GM12878 (cell line): ENCODE results near the gene FOXP1. TPM values are rescaled to one million over a fixed set of nuclear protein-coding genes. Genes with fewer than 3 reads are reported as not detected.

Source experiments
- ASH2L ChIP-seq: fragments of 300-600, 200-600 bp; sonication (generic); IDR thresholded peaks from 2 replicates; pipeline ENCODE4 v1.6.1; 2017; ENCODE audit warnings: low read depth, mild to moderate bottlenecking, borderline replicate concordance
- BMI1 ChIP-seq: fragments of 450-650 bp; IDR thresholded peaks from 2 replicates; pipeline ENCODE4 v1.6.1; 2016; ENCODE audit warnings: mild to moderate bottlenecking, moderate library complexity, borderline replicate concordance
- CHD1 ChIP-seq: IDR thresholded peaks from 2 replicates; pipeline ENCODE4 v1.6.1; 2012; ENCODE audit warnings: low read depth, low read length, improper control_type of control experiment
- EP300 ChIP-seq, 2 experiments: fragments of 150-350 bp in 1 of 2; IDR thresholded peaks; 2 replicates each; pipeline ENCODE4 v1.6.1; 2011 to 2012; ENCODE audit warnings: low read depth in 2 of 2, low read length in 2 of 2, borderline replicate concordance in 1 of 2, improper control_type of control experiment in 1 of 2, inconsistent platforms in 1 of 2; ENCODE audit not compliant: control insufficient read depth in 1 of 2
- IKZF1 ChIP-seq: fragments of 450-650 bp; conservative IDR thresholded peaks from 2 replicates; pipeline ENCODE4 v1.6.1; 2017; ENCODE audit warnings: antibody characterized with exemption, mild to moderate bottlenecking
- IKZF2 ChIP-seq, 2 experiments: fragments of 450-650 bp; IDR thresholded peaks; 2 replicates each; pipeline ENCODE4 v1.6.1; 2017; ENCODE audit warnings: mild to moderate bottlenecking in 2 of 2, moderate library complexity in 2 of 2
- JUND ChIP-seq: IDR thresholded peaks from 2 replicates; pipeline ENCODE4 v1.6.1; 2012; ENCODE audit warnings: low read depth, mild to moderate bottlenecking, low read length, improper control_type of control experiment, moderate library complexity
- KAT2A ChIP-seq: conservative IDR thresholded peaks from 2 replicates; pipeline ENCODE4 v1.6.1; 2011; ENCODE audit warnings: low read depth, low read length; ENCODE audit not compliant: control insufficient read depth
- MEF2A ChIP-seq: IDR thresholded peaks from 2 replicates; pipeline ENCODE4 v1.6.1; 2011; ENCODE audit warnings: low read depth, mild to moderate bottlenecking, low read length, moderate library complexity; ENCODE audit not compliant: insufficient read depth
- MTA2 ChIP-seq: fragments of 450-650 bp; IDR thresholded peaks from 2 replicates; pipeline ENCODE4 v1.6.1; 2016; ENCODE audit warnings: low read depth, mild to moderate bottlenecking, moderate library complexity
- NFIC ChIP-seq: IDR thresholded peaks from 2 replicates; pipeline ENCODE4 v1.6.1; 2012; ENCODE audit warnings: low read depth, mild to moderate bottlenecking, inconsistent platforms, low read length, moderate library complexity
- POLR2AphosphoS5 ChIP-seq: IDR thresholded peaks from 2 replicates; pipeline ENCODE4 v1.6.1; 2011; ENCODE audit warnings: mild to moderate bottlenecking, low read length, inconsistent platforms
- RCOR1 ChIP-seq: conservative IDR thresholded peaks from 2 replicates; pipeline ENCODE4 v1.6.1; 2012; ENCODE audit warnings: low read depth, low read length, improper control_type of control experiment
- RUNX3 ChIP-seq: IDR thresholded peaks from 2 replicates; pipeline ENCODE4 v1.6.1; 2012; ENCODE audit warnings: low read length, inconsistent platforms
- SMARCA5 ChIP-seq: fragments of 450-650 bp; IDR thresholded peaks from 2 replicates; pipeline ENCODE4 v1.6.1; 2017; ENCODE audit warnings: mild to moderate bottlenecking
- STAT1 ChIP-seq: fragments of 450-650 bp; conservative IDR thresholded peaks from 2 replicates; pipeline ENCODE4 v1.6.1; 2014; ENCODE audit warnings: antibody characterized with exemption, mild to moderate bottlenecking
- TBL1XR1 ChIP-seq: IDR thresholded peaks from 2 replicates; pipeline ENCODE4 v1.6.1; 2012; ENCODE audit warnings: low read depth, low read length, improper control_type of control experiment
- ZNF217 ChIP-seq: fragments of 450-650 bp; IDR thresholded peaks from 2 replicates; pipeline ENCODE4 v1.6.1; 2017; ENCODE audit warnings: antibody characterized with exemption, mild to moderate bottlenecking
- polyA plus RNA-seq, 11 experiments: library from polyadenylated mRNA; depleted of rRNA in 4 of 11; unstranded in 6 of 11; stranded (reverse) in 5 of 11; fragments of >200 nt; fragmentation: Nextera tagmentation in 4 of 11; fragmentation: Illumina TruSeq in 1 of 11; extraction: Ambion mirVana in 4 of 11; extraction: Trizol in 1 of 11; gene quantifications; 1 replicate in 1 of 11; 2 replicates in 10 of 11; pipeline versions ENCODE4 v1.2.1 to v1.2.3, GENCODE V29; 2011 to 2016; ENCODE audit warnings: inconsistent platforms in 2 of 11, missing spikeins in 2 of 11, low read depth in 1 of 11
- total RNA-seq, 4 experiments: library from RNA; depleted of rRNA in 3 of 4; stranded (reverse); fragments of >200 nt in 3 of 4; fragmentation: Illumina TruSeq in 1 of 4; extraction: Trizol in 1 of 4; gene quantifications; 2 replicates each; pipeline versions ENCODE4 v1.2.1 to v1.2.3, GENCODE V29; 2013 to 2021
- TF ChIP-seq, protein P1 (sequence below): IDR thresholded peaks from 2 replicates; pipeline ENCODE4 v1.6.1; 2012; ENCODE audit warnings: low read depth, low read length, improper control_type of control experiment
- TF ChIP-seq, protein P2 (sequence below): fragments of 450-650 bp; IDR thresholded peaks from 2 replicates; pipeline ENCODE4 v1.6.1; 2017; ENCODE audit warnings: low read depth, mild to moderate bottlenecking, moderate library complexity
- TF ChIP-seq, protein P3 (sequence below): fragments of 450-650 bp; IDR thresholded peaks from 2 replicates; pipeline ENCODE4 v1.6.1; 2017; ENCODE audit warnings: mild to moderate bottlenecking, low read depth, inconsistent platforms; ENCODE audit not compliant: poor library complexity, severe bottlenecking
- TF ChIP-seq, protein P4 (sequence below), 3 experiments: IDR thresholded peaks in 2 of 3; conservative IDR thresholded peaks in 1 of 3; 2 replicates each; pipeline ENCODE4 v1.5.1; 2011; ENCODE audit warnings: low read depth in 3 of 3, low read length in 3 of 3, mild to moderate bottlenecking in 3 of 3, control low read depth in 2 of 3, moderate library complexity in 2 of 3, inconsistent platforms in 1 of 3, mixed read lengths in 1 of 3; ENCODE audit not compliant: control insufficient read depth in 2 of 3, insufficient read depth in 1 of 3; ENCODE audit errors: extremely low read depth in 1 of 3

Gene FOXP1
- total and polyA plus RNA-seq, 10 of the 15 experiments (the other 5 are each of a cell fraction or from before 2014, with no cell fraction given) = 0.05 to 1.6 (median 0.20) TPM; not detected in 1

DNA sequence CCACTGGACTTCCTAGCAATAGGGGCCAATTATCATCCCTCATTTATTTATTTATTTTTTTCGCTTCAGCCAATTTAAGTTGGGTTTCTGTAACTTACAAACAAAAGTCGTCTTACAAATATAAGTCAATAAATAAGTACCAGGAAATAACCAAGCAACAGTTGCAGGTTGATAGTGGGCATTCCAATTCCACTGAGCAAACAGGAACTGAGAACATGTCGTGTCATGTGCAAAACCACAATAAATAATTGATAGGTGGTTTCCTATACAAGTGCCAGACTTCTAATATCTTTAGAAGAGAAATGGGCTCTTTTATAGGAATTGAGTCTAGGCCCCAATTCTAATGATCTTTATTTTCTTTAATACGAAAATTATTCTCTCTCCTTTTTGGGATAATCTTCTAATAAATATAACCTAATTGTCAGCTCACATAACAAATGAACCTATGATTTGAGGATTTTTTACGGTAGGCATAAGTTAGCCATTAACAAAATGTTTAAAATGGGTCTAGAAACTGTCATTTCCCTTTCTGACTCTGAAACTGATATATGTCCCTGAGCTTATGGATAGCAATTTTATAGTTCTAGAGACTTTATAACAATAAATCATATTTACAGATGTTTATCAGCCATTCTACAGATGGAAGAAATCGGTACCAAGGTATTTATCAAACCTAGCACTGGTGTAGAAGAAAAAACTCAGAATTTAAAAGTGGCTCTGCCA, 571.8 kb downstream of the FOXP1 start (continued):
- peak; percentile 84 for TF ChIP-seq RUNX3
- no peak for TF ChIP-seq JUND
- TF ChIP-seq POLR2AphosphoS5 = no peak
- TF ChIP-seq CHD1 = no peak
- no peak for TF ChIP-seq MEF2A
- TF ChIP-seq STAT1 = no peak
- peak; percentile 55 to 83; a peak in 2 of 4 replicates for TF ChIP-seq EP300 (IDR thresholded peaks at IDR 0.05; ENCODE audit: borderline replicate concordance in 1 of 2, control insufficient read depth in 1 of 2, low read depth in 2 of 2, low read length in 2 of 2)
- TF ChIP-seq, protein P1, sequence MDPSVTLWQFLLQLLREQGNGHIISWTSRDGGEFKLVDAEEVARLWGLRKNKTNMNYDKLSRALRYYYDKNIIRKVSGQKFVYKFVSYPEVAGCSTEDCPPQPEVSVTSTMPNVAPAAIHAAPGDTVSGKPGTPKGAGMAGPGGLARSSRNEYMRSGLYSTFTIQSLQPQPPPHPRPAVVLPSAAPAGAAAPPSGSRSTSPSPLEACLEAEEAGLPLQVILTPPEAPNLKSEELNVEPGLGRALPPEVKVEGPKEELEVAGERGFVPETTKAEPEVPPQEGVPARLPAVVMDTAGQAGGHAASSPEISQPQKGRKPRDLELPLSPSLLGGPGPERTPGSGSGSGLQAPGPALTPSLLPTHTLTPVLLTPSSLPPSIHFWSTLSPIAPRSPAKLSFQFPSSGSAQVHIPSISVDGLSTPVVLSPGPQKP = no peak
- no peak for TF ChIP-seq ASH2L
- TF ChIP-seq MTA2 = peak; percentile 74
- no peak for TF ChIP-seq TBL1XR1
- TF ChIP-seq KAT2A = no peak
- 0 out of 2 replicates have a peak, but pooled peaks have one; percentile 32 for TF ChIP-seq ZNF217
- TF ChIP-seq SMARCA5 = no peak
- 0 out of 2 replicates have a peak, but pooled peaks have one; percentile 20 for TF ChIP-seq NFIC
- TF ChIP-seq, protein P2, sequence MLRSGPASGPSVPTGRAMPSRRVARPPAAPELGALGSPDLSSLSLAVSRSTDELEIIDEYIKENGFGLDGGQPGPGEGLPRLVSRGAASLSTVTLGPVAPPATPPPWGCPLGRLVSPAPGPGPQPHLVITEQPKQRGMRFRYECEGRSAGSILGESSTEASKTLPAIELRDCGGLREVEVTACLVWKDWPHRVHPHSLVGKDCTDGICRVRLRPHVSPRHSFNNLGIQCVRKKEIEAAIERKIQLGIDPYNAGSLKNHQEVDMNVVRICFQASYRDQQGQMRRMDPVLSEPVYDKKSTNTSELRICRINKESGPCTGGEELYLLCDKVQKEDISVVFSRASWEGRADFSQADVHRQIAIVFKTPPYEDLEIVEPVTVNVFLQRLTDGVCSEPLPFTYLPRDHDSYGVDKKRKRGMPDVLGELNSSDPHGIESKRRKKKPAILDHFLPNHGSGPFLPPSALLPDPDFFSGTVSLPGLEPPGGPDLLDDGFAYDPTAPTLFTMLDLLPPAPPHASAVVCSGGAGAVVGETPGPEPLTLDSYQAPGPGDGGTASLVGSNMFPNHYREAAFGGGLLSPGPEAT = peak; percentile 45
- TF ChIP-seq, protein P3, sequence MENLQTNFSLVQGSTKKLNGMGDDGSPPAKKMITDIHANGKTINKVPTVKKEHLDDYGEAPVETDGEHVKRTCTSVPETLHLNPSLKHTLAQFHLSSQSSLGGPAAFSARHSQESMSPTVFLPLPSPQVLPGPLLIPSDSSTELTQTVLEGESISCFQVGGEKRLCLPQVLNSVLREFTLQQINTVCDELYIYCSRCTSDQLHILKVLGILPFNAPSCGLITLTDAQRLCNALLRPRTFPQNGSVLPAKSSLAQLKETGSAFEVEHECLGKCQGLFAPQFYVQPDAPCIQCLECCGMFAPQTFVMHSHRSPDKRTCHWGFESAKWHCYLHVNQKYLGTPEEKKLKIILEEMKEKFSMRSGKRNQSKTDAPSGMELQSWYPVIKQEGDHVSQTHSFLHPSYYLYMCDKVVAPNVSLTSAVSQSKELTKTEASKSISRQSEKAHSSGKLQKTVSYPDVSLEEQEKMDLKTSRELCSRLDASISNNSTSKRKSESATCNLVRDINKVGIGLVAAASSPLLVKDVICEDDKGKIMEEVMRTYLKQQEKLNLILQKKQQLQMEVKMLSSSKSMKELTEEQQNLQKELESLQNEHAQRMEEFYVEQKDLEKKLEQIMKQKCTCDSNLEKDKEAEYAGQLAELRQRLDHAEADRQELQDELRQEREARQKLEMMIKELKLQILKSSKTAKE = peak; percentile 56
- TF ChIP-seq BMI1 = peak; percentile 25; the same call in 1 of the 2 replicates
- TF ChIP-seq RCOR1 = no peak
- 0 out of 4 replicates have a peak, but pooled peaks have one; percentile 39 to 48 for TF ChIP-seq IKZF2 (IDR thresholded peaks at IDR 0.05)
- peak; percentile 47; the same call in 1 of the 2 replicates for TF ChIP-seq IKZF1
- TF ChIP-seq, protein P4, sequence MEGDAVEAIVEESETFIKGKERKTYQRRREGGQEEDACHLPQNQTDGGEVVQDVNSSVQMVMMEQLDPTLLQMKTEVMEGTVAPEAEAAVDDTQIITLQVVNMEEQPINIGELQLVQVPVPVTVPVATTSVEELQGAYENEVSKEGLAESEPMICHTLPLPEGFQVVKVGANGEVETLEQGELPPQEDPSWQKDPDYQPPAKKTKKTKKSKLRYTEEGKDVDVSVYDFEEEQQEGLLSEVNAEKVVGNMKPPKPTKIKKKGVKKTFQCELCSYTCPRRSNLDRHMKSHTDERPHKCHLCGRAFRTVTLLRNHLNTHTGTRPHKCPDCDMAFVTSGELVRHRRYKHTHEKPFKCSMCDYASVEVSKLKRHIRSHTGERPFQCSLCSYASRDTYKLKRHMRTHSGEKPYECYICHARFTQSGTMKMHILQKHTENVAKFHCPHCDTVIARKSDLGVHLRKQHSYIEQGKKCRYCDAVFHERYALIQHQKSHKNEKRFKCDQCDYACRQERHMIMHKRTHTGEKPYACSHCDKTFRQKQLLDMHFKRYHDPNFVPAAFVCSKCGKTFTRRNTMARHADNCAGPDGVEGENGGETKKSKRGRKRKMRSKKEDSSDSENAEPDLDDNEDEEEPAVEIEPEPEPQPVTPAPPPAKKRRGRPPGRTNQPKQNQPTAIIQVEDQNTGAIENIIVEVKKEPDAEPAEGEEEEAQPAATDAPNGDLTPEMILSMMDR (IDR thresholded peaks at IDR 0.05 in 2 of 3, conservative IDR thresholded peaks at IDR 0.05 in 1 of 3; ENCODE audit: control insufficient read depth in 2 of 3, extremely low read depth in 1 of 3, insufficient read depth in 1 of 3, low read depth in 3 of 3, low read length in 3 of 3) = no peak
